Osteoblast (primary cell): ENCODE results near the gene FNDC8. TPM values are rescaled to one million over a fixed set of nuclear protein-coding genes. Genes with fewer than 3 reads are reported as not detected.

ENCODE experiments used
- DNase-seq: peaks from one replicate; pipeline ENCODE4 v3.0.0; 2011; ENCODE audit warnings: low spot score, mixed read lengths; ENCODE audit not compliant: insufficient read length; ENCODE audit errors: missing footprints
- H2AFZ ChIP-seq: 2 replicates; pipeline ENCODE4 v1.6.0; 2011; ENCODE audit warnings: mild to moderate bottlenecking, low read length
- H3K27ac ChIP-seq: 2 replicates; pipeline ENCODE4 v1.5.1; 2011; ENCODE audit warnings: mild to moderate bottlenecking, low read depth, low read length, moderate library complexity
- H3K27me3 ChIP-seq: 2 replicates; pipeline ENCODE4 v1.6.0; 2012; ENCODE audit warnings: mild to moderate bottlenecking, control low read depth, inconsistent platforms, low read length, moderate library complexity; ENCODE audit not compliant: insufficient read depth
- H3K36me3 ChIP-seq: 2 replicates; pipeline ENCODE4 v1.5.1; 2011; ENCODE audit warnings: mild to moderate bottlenecking, low read length, control low read depth, moderate library complexity; ENCODE audit not compliant: insufficient read depth
- H3K4me1 ChIP-seq: 2 replicates; pipeline ENCODE4 v1.5.1; 2011; ENCODE audit warnings: mild to moderate bottlenecking, low read length, control low read depth, moderate library complexity; ENCODE audit not compliant: insufficient read depth
- H3K4me2 ChIP-seq: 2 replicates; pipeline ENCODE4 v1.6.0; 2011; ENCODE audit warnings: mild to moderate bottlenecking, low read length; ENCODE audit not compliant: insufficient read depth
- H3K4me3 ChIP-seq: fragments of 200-600 bp; sonication (generic); 3 replicates; pipeline ENCODE4 v1.5.1; 2012; ENCODE audit warnings: mild to moderate bottlenecking, low read length, inconsistent platforms; ENCODE audit not compliant: insufficient read depth
- H3K79me2 ChIP-seq: 2 replicates; pipeline ENCODE4 v1.6.0; 2012; ENCODE audit warnings: mild to moderate bottlenecking, low read length, control low read depth, inconsistent platforms; ENCODE audit not compliant: insufficient read depth
- H3K9me3 ChIP-seq: 2 replicates; pipeline ENCODE4 v1.5.1; 2011; ENCODE audit warnings: low read depth, low read length, control low read depth
- H4K20me1 ChIP-seq: 2 replicates; pipeline ENCODE4 v1.6.0; 2012; ENCODE audit warnings: mild to moderate bottlenecking, low read length, control low read depth; ENCODE audit not compliant: insufficient read depth
- total RNA-seq: library from RNA; depleted of rRNA; stranded (reverse); fragments of >200 nt; gene quantifications from 2 replicates; pipeline ENCODE4 v1.2.3, GENCODE V29; 2012
- TF ChIP-seq, protein P1 (sequence below): IDR thresholded peaks from 2 replicates; pipeline ENCODE4 v1.5.1; 2011; ENCODE audit warnings: mild to moderate bottlenecking, low read depth, low read length, moderate library complexity; ENCODE audit errors: extremely low read depth

Gene FNDC8
- total RNA-seq, result not detected in 2 replicates

DNA sequence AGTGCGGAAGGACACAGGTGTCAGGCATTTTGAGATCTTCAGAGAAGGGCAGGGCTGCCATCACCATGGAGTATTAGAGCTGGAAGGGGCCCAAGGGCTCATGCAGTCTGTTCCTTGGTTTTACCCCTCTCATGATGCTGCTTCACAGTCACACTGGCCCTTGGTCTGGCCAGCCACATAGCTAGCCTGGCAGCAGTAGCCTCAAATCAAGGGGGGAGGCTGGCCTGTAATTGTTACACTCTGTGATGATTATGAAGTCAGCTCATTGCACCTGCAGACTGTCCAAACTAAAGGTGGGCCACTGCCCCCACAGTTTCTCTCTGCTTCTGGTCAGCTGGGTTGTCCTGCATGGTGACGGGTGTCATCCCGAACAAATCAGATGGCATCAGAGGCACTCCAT is at the start of gene FNDC8:
TSS of gene FNDC8 (plus strand) at position 301 of the 400 bp plus-strand sequence. CDS start at position 380, 79 bp downstream.
- H3K9me3 ChIP-seq, result no peaks in the 10 kb centered on the region

DNA sequence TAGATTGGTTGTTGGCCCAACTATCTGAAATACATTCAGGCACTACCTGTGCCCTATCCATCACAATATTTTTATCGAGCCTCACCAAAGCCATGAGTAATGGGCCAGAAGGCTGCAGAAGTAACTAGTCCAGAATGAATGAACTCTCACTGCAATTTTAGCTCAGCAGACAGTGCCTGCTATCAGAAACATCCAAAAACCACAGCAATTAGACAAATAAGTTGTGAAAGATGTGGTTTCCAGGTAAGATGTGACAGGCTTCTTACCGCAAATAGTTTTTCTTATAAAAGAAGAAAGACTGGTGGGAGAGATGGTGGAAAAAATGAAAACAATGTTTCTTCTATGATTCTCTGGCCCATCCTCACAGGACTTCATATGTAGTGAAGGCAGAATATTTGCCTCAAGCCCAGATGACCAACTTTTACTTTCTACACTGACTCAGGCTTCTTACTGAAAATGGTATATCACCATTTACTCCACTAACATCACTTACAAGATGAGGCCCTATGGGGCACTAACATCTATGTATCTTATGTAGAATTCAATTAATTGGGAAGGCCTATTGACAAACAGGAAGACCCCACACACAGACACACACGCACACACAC is 48.1 kb upstream of the FNDC8 start:
- Histone ChIP-seq H3K4me3 (no peak overlapping the region), H3K4me2 (no peak overlapping the region), H3K79me2 (peaks cover 75% of the 10 kb centered on the region), H3K4me1 (peaks cover 24% of the 10 kb centered on the region), H2AFZ (no peak overlapping the region), H3K36me3 (no peaks in the 10 kb centered on the region), H3K27me3 (no peaks in the 10 kb centered on the region), H3K27ac (no peak overlapping the region), H4K20me1 (peaks cover 10% of the 10 kb centered on the region), H3K9me3 (no peaks in the 10 kb centered on the region)
- no peak for DNase-seq
- TF ChIP-seq, protein P1, sequence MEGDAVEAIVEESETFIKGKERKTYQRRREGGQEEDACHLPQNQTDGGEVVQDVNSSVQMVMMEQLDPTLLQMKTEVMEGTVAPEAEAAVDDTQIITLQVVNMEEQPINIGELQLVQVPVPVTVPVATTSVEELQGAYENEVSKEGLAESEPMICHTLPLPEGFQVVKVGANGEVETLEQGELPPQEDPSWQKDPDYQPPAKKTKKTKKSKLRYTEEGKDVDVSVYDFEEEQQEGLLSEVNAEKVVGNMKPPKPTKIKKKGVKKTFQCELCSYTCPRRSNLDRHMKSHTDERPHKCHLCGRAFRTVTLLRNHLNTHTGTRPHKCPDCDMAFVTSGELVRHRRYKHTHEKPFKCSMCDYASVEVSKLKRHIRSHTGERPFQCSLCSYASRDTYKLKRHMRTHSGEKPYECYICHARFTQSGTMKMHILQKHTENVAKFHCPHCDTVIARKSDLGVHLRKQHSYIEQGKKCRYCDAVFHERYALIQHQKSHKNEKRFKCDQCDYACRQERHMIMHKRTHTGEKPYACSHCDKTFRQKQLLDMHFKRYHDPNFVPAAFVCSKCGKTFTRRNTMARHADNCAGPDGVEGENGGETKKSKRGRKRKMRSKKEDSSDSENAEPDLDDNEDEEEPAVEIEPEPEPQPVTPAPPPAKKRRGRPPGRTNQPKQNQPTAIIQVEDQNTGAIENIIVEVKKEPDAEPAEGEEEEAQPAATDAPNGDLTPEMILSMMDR, result no peak

More for the DNA sequence above, at the start of gene FNDC8:
- no peak within 1 kb of the TSS for H3K27ac ChIP-seq
- H3K79me2 ChIP-seq, result peaks cover 16% of the 10 kb centered on the region
- no peaks in the 10 kb centered on the region for H3K36me3 ChIP-seq
- TF ChIP-seq, protein P1, result no peak
- H3K4me2 ChIP-seq, result no peak within 1 kb of the TSS
- H3K4me1 ChIP-seq, result peaks cover 11% of the 10 kb centered on the region
- H3K27me3 ChIP-seq, result no peaks in the 10 kb centered on the region
- H2AFZ ChIP-seq, result no peak within 1 kb of the TSS
- H4K20me1 ChIP-seq, result no peaks in the 10 kb centered on the region
- H3K4me3 ChIP-seq, result no peak within 1 kb of the TSS
- DNase-seq, result peak; percentile 25

DNA sequence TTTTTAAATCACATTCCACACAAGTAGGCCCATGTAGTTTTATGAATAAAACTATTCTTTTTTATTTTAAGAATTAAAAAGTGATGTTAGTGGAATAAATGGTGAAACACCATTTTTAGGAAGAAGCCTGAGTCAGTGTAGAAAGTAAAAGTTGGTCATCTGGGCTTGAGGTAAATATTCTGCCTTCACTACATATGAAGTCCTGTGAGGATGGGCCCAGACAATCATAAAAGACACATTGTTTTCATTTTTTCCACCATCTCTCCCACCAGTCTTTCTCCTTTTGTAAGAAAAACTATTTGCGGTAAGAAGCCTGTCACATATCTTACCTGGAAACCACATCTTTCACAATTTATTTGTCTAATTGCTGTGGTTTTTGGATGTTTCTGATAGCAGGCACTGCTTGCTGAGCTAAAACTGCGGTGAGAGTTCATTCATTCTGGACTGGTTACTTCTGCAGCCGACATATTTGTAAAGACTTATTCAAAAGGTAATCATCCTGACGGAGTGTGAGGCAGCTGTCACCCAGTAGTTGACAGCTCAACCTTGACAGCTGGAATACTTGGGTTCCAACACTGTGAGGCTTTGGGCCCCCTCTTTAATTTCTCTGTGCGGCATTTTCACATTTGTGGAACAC is 47.3 kb upstream of the FNDC8 start:
- Histone ChIP-seq H3K4me2 (no peak overlapping the region), H3K27ac (no peak overlapping the region), H4K20me1 (peaks cover 7% of the 10 kb centered on the region), H3K4me1 (peaks cover 16% of the 10 kb centered on the region), H3K79me2 (peaks cover 75% of the 10 kb centered on the region), H3K4me3 (no peak overlapping the region), H3K9me3 (no peaks in the 10 kb centered on the region), H3K36me3 (no peaks in the 10 kb centered on the region), H3K27me3 (no peaks in the 10 kb centered on the region), H2AFZ (no peak overlapping the region)
- TF ChIP-seq, protein P1, result no peak
- DNase-seq, result no peak
